Epithelial cell of proximal tubule (primary cell): Measurements from ENCODE around the gene DEDD. TPM values are rescaled to one million over a fixed set of nuclear protein-coding genes. Genes with fewer than 3 reads are reported as not detected.

Experiments
- DNase-seq: peaks from one replicate; pipeline ENCODE4 v3.0.0-alpha.2; 2011; ENCODE audit warnings: low read depth
- H3K4me3 ChIP-seq: 2 replicates; pipeline ENCODE4 v1.5.1; 2011; ENCODE audit warnings: low read depth, mild to moderate bottlenecking, low read length
- CTCF ChIP-seq: conservative IDR thresholded peaks from 2 replicates; pipeline ENCODE4 v1.5.1; 2012; ENCODE audit warnings: low read depth, mild to moderate bottlenecking, low read length
- total RNA-seq: library from RNA; depleted of rRNA; stranded (reverse); fragments of >200 nt; gene quantifications from 2 replicates; pipeline ENCODE4 v1.2.3, GENCODE V29; 2015

Gene DEDD
- total RNA-seq, 1 donor from 2014 or later: 22.8 TPM

GRCh38 chr1:161089251-161089924, 43.1 kb downstream of the DEDD start, which contains the start of gene NECTIN4:
TSS of gene NECTIN4 (minus strand) at chr1:161089558. CDS start at chr1:161089296, 262 bp downstream.
- no peak for DNase-seq
- H3K4me3 ChIP-seq: no peak within 1 kb of the TSS
- no peak for TF ChIP-seq CTCF

- H3K4me3 ChIP-seq: no peak overlapping the region
- DNase-seq: peak; percentile 29
- no peak for TF ChIP-seq CTCF
These were observed 43.8 kb downstream of the DEDD start for GRCh38 chr1:161088587-161089110.

GRCh38 chr1:161086457-161086856, 46.0 kb downstream of the DEDD start:
- no peak for TF ChIP-seq CTCF
- H3K4me3 ChIP-seq: no peak overlapping the region
- no peak for DNase-seq

- no peak for DNase-seq
- no peak for TF ChIP-seq CTCF
- H3K4me3 ChIP-seq: no peak overlapping the region
These were observed 47.3 kb downstream of the DEDD start for GRCh38 chr1:161085165-161085564.

GRCh38 chr1:161084597-161084988, 47.9 kb downstream of the DEDD start:
- DNase-seq: no peak
- no peak for TF ChIP-seq CTCF
- H3K4me3 ChIP-seq: no peak overlapping the region

- H3K4me3 ChIP-seq: no peak overlapping the region
- no peak for DNase-seq
- TF ChIP-seq CTCF: no peak
These were observed 48.5 kb downstream of the DEDD start for GRCh38 chr1:161083748-161084596.
